Ishikawa (cell line): ENCODE data around the gene CRABP2.

Experiments
- CREB1 ChIP-seq: IDR thresholded peaks from 2 replicates; pipeline ENCODE4 v1.6.1; 2012; ENCODE audit warnings: low read depth
- EP300 ChIP-seq: IDR thresholded peaks from 2 replicates; pipeline ENCODE4 v1.6.1; 2012; ENCODE audit warnings: borderline replicate concordance
- MAX ChIP-seq: IDR thresholded peaks from 2 replicates; pipeline ENCODE4 v1.6.1; 2012
- TCF12 ChIP-seq: IDR thresholded peaks from 2 replicates; pipeline ENCODE4 v1.6.1; 2012; ENCODE audit warnings: low read depth
- USF1 ChIP-seq: IDR thresholded peaks from 2 replicates; pipeline ENCODE4 v1.6.1; 2012
- YY1 ChIP-seq: IDR thresholded peaks from 2 replicates; pipeline ENCODE4 v1.6.1; 2012; ENCODE audit warnings: low read depth

GRCh38 chr1:156662005-156662799, 43.2 kb downstream of the CRABP2 start:
- TF ChIP-seq TCF12 (no peak), USF1 (no peak), CREB1 (no peak), MAX (no peak), EP300 (no peak), YY1 (no peak)
